GM19455 (cell line): ENCODE data around the gene BLMH.

ENCODE experiments used
- ATAC-seq: cut with Tn5 transposase; IDR thresholded peaks from one replicate; pipeline ENCODE4 v1.9.1; 2021; ENCODE audit not compliant: unreplicated experiment

The BLMH gene

GRCh38 chr17:30308406-30308805 lies 16.7 kb upstream of the BLMH start:
- no peak for ATAC-seq

DNA sequence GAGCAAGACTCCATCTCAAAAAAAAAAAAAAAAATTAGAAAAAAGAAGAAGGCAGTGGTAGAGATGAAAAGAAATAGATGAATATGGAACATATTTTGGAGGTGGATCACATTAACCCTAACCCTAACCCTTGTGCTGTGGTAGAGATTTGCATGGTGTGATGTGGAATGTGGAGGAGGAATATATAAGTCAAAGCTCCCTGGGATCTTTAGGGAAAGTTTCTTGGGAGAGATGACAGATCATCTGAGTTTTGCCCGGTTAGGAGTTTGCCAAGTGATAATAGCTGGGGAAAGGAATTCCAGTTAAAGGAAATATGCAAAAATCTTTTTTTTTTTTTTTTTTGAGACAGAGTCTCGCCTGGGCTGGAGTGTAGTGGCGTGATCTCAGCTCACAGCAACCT lies 13.0 kb upstream of the BLMH start:
- ATAC-seq = no peak

DNA sequence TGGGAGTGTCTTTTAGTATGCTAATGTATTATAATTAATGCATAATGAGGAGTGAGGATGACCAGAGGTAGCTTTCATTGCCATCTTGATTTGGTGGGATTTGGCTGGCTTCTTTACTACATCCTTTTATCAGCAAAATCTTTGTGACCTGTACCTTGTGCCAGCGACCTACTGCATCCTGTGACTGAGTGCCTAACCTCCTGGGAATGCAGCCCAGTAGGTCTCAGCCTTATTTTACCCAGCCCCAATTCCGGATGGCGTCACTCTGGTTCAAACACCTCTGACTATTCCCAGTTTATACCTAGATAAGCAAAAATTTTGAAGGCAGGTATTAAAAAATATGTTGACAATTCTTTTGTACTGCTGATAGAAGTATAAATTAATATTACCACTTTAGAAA lies 10.5 kb upstream of the BLMH start:
- ATAC-seq = no peak

GRCh38 chr17:30300818-30301217 lies 9.1 kb upstream of the BLMH start:
- no peak for ATAC-seq

GRCh38 chr17:30299000-30299399 lies 7.3 kb upstream of the BLMH start:
- ATAC-seq = no peak

GRCh38 chr17:30297715-30298114 lies 6.0 kb upstream of the BLMH start:
- no peak for ATAC-seq

DNA sequence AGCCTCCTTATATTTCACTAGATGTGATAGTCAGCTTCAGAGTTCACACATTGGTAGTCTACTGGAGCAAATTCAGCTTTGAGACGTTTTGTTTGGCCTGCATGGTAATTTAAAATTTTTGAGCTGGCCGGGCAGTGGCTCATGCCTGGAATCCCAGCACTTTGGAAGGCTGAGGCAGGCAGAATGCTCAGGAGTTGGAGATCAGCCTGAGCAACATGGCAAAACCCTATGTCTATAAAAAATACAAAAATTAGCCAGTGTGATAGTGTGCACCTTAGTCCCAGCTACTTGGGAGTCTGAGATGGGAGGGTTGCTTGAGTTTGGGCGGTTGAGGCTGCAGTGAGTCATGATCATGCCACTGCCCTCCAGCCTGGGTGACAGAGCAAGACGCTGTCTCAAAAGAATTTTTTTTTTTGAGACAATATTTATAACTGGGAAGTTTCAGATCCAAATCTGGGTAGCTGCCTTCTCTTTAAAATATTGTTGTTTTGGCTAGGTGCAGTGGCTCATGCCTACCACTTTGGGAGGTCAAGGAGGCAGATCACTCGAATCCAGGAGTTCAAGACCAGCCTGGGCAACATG lies 4.8 kb upstream of the BLMH start:
- ATAC-seq = no peak

- ATAC-seq = no peak
These were observed 628 bp upstream of the BLMH start for GRCh38 chr17:30292286-30292858.

DNA sequence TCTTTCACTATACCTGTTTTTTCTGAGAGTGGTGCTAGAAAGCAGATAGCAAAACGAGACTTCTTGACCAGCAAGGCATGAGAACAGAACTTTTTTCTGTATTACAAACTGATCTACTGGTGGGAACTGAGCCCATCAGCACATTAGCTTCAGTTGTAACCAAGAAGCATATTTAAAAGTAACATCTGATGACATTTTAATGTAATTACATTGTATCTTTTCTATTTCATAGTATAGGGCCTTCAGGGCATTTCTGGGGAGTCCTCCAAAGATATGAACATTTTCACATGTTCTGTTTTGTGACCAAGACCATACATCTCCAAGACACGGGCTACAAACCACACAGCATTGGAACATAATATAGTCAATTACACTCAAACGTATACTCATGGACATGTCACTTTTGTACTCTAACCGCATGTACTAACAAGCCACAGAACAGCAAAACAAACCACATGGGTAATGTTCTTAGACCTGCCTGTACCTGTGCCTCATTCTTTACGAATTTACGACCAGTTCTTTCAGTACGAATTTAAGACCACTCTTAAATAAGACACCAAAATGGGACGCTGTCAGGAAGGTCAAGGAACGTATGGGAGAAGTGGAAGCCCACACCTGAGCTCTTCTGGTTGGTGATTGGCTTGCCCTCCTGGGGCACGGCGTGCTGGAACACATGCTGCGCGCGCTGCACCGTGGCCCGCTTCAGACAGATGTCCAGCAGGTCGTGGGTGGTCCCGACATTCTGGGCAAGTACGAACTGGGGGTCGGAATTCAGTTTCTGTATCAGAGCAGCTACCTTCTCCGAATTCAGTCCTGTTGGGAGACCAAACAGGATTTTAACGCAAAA lies 825 bp downstream of the BLMH start:
- ATAC-seq = no peak

DNA sequence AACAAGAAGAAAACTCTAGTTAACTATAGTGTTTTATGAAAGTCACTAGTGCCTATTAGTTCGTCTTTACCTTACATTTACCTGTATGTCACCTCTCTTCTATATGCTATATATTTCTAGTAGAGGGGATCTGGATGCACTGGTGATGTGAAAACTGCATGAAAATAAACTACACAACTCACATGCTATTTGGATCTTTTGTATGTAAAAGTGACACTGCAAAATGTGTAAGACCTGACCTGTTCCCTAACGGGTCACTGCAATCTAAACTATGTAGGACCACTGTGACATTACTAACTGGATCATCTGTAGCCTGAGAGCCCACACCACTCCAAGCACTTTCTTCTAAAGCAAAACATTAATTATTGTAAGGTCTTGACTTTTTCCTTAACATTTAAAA lies 1.7 kb downstream of the BLMH start:
- no peak for ATAC-seq

GRCh38 chr17:30279156-30279555 lies 12.6 kb downstream of the BLMH start:
- no peak for ATAC-seq

DNA sequence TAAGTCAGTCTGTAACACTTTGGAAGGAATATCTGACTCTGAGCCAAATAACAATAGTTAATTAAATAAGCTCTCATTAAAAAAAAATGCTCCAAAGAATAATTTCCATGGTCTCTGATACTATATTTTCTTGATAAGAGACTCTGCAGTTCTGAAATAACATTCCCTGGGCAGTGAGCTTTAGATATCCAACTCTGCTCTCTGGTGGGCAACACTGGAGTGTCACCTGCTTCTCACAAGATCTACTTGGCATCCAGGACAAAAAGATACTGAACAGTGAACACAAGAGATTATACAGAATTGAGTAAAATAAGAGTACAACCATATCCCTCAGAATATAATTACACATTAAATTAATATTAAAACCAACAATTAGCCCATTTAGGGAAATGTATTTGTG lies 13.7 kb downstream of the BLMH start:
- ATAC-seq = no peak

DNA sequence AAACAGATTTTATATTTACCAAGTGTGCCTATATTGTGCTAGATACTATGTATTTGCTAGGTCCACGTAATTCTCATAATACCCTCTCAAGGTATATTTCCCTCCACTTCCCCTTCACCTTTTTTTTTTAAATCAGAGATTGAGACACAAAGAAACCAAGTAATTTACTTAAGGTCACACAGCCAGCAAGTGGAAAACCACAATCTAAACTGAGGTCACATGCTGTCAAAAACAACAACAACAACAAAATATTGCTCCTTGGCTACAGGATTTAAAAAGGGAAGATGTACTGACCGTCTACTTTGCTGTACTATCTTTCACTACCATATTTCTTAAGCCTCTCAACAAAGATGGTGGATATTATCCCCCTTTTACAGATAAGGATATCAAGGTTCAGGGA lies 15.8 kb downstream of the BLMH start:
- no peak for ATAC-seq

- no peak for ATAC-seq
These were observed 16.9 kb downstream of the BLMH start for GRCh38 chr17:30274887-30275286.

GRCh38 chr17:30273373-30273772 lies 18.4 kb downstream of the BLMH start:
- ATAC-seq = no peak

GRCh38 chr17:30271102-30271501 lies 20.6 kb downstream of the BLMH start:
- no peak for ATAC-seq

DNA sequence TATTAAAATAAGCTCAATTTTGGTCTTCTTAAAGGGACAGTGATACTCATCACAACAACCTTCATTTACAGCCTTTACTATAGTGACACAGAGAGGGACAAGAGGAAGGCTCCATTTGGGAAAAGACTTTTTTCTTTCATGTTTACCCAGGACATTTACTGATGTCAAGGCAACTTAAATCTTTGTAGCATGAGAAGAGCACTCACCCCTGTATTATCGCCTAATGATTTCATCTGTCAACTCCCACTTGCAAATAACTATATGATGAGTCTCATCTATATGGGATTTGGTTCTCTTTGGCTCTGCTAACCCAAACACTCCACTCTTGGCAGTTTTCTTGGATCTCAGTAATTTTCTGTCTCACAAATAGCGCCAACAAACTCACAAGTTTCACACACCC lies 24.1 kb downstream of the BLMH start:
- no peak for ATAC-seq

DNA sequence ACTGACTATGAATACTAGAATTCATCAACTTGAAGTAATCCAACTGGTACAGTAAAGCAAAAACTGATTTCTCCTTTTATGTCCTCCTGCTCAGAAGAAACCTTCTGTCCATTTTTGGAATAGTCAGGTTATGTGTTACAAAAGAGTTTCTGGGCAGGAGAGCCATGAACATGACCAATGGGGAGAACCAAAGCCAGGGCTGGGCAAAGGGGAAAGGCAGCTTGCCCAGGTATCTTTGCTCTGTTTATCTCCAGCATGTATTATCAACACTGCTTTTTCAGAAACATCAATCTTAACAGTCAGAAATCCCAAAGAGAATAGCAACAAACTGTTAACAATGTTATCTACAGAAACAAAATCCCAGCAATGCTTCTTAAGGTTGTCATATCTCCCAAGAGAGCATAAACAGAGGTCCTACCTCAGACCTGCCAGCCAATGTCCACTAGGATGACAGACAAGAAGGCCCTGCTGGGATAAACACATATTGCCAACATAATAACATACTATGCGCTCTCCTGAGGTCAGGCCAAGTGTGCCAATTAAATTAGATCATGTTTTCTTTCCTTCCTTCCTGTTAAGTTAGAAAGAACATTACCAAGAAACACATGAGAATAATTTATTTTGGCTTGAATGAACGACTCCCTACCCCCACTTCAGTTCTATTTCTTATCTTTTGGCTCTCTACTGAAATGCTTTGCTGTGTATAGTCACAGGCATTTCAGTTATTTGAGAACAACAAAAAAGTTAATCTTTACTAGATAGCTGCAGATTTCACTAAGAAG lies 28.0 kb downstream of the BLMH start:
- no peak for ATAC-seq

GRCh38 chr17:30256756-30257506 lies 34.8 kb downstream of the BLMH start:
- ATAC-seq = no peak

DNA sequence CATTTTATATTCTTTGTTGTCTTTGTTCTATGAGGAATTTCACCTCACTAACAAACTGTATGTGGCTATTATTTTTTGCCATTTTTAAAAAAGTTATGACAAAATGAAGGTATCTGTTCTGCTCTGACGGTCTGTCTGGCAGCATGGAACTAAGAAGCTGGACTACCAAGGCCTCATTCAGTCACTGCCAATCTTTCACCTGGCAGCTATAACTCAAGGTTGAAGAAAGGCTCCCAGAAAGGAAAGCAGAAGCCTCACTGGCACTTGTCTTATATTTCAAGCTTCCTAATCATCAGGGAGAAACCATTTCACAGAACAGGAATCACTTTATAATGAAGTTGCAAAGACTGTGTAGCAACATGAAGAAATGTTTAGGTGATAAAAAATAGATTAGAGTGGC lies 37.6 kb downstream of the BLMH start:
- no peak for ATAC-seq

DNA sequence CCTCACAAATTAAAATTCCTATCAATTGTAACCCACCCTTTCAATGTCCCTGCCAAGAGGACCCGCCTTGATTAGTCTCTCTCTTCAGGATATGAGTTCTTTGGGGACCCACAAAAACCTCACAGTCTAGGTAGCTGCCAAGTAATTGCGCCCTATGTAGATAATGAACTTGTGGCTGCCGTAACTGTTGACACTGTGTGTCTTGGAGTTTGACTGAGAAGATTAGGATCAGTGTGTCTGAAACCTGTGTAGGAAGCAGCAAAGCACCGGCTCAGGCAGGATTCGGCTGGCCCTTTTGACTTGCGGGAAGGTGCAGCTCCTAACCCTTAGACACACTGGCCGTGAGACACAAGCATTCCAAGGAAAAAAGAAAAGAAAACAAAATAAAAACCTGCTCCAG lies 38.4 kb downstream of the BLMH start:
- ATAC-seq = no peak
